Neural crest cell (in vitro differentiated cells): ENCODE data around the gene CSNK1G1. TPM values are rescaled to one million over a fixed set of nuclear protein-coding genes. Genes with fewer than 3 reads are reported as not detected.

Source experiments
- DNase-seq: peaks from one replicate; pipeline ENCODE4 v3.0.0; 2021; ENCODE audit warnings: low read depth, mixed read lengths, low spot score
- H3K27ac Mint-ChIP-seq: one replicate; pipeline ENCODE4 v1.8.0; 2021; ENCODE audit warnings: mild to moderate bottlenecking, mixed read lengths; ENCODE audit not compliant: unreplicated experiment
- H3K27me3 Mint-ChIP-seq: 2 replicates; pipeline ENCODE4 v1.8.0; 2021; ENCODE audit warnings: low read depth, mild to moderate bottlenecking, mixed read lengths
- H3K36me3 Mint-ChIP-seq: 2 replicates; pipeline ENCODE4 v1.8.0; 2021; ENCODE audit warnings: low read depth, mild to moderate bottlenecking, mixed read lengths
- H3K4me1 Mint-ChIP-seq: 2 replicates; pipeline ENCODE4 v1.8.0; 2021; ENCODE audit warnings: mixed read lengths
- H3K4me3 Mint-ChIP-seq: one replicate; pipeline ENCODE4 v1.8.0; 2021; ENCODE audit warnings: mild to moderate bottlenecking, mixed read lengths
- H3K9me3 Mint-ChIP-seq: 2 replicates; pipeline ENCODE4 v1.8.0; 2021; ENCODE audit warnings: mixed read lengths
- total RNA-seq: library from RNA; stranded (reverse); gene quantifications from 2 replicates; pipeline ENCODE4 v1.2.1, GENCODE V29; 2021
- TF ChIP-seq, protein P1 (sequence below): fragments of 200-600 bp; sonication (generic); conservative IDR thresholded peaks from 2 replicates; pipeline ENCODE4 v1.5.0; 2021; ENCODE audit warnings: antibody characterized with exemption, mild to moderate bottlenecking

The CSNK1G1 gene
- total RNA-seq, 1 donor from 2014 or later = 15.5 TPM

- H3K36me3 Mint-ChIP-seq = peaks cover 23% of the 10 kb centered on the region
Measured at GRCh38 chr15:64158363-64159134, 197.4 kb downstream of the CSNK1G1 start.

DNA sequence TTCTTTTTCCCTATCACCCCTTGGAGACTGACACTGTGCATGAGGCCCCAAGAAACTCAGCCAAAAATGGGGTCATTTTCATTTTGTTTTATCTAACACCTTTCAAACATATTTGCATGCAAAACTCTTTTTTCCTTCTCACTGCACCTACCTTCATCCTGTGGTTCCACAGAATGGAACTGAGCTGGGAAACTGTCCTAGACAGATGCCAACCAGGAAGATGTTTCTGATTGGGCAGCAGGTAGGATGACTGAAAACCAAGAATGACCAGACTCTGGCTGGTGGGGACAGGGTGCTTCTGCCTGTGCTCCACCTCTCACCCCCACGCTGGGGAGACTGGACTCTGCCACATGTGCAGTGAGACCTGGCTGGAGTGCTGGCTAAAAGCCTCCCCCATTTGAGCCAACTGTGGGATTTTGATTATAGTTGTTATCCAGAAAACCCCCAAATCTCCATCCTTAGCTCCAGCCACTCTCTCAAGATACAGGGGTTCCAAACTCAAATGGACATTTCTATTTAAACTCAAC is 198.3 kb downstream of the CSNK1G1 start:
- H3K9me3 Mint-ChIP-seq = no peaks in the 10 kb centered on the region
- no peak overlapping the region for H3K27ac Mint-ChIP-seq

More at GRCh38 chr15:64158363-64159134, 197.4 kb downstream of the CSNK1G1 start:
- no peak overlapping the region for H3K27ac Mint-ChIP-seq
- H3K27me3 Mint-ChIP-seq = peaks cover 3% of the 10 kb centered on the region
- H3K9me3 Mint-ChIP-seq = no peaks in the 10 kb centered on the region
- TF ChIP-seq, protein P1, sequence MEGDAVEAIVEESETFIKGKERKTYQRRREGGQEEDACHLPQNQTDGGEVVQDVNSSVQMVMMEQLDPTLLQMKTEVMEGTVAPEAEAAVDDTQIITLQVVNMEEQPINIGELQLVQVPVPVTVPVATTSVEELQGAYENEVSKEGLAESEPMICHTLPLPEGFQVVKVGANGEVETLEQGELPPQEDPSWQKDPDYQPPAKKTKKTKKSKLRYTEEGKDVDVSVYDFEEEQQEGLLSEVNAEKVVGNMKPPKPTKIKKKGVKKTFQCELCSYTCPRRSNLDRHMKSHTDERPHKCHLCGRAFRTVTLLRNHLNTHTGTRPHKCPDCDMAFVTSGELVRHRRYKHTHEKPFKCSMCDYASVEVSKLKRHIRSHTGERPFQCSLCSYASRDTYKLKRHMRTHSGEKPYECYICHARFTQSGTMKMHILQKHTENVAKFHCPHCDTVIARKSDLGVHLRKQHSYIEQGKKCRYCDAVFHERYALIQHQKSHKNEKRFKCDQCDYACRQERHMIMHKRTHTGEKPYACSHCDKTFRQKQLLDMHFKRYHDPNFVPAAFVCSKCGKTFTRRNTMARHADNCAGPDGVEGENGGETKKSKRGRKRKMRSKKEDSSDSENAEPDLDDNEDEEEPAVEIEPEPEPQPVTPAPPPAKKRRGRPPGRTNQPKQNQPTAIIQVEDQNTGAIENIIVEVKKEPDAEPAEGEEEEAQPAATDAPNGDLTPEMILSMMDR = no peak
- peak overlapping the region; percentile 73 for H3K4me3 Mint-ChIP-seq
- peaks cover 35% of the 10 kb centered on the region for H3K4me1 Mint-ChIP-seq
- no peak for DNase-seq

GRCh38 chr15:64156652-64157331 is 199.2 kb downstream of the CSNK1G1 start:
- DNase-seq = no peak
- no peaks in the 10 kb centered on the region for H3K9me3 Mint-ChIP-seq
- H3K36me3 Mint-ChIP-seq = peaks cover 24% of the 10 kb centered on the region
- H3K4me1 Mint-ChIP-seq = peaks cover 30% of the 10 kb centered on the region
- peaks cover 16% of the 10 kb centered on the region for H3K27me3 Mint-ChIP-seq
- TF ChIP-seq, protein P1 = no peak
- H3K4me3 Mint-ChIP-seq = peak overlapping the region; percentile 55
- H3K27ac Mint-ChIP-seq = peak overlapping the region; percentile 78

More for the DNA sequence above, 198.3 kb downstream of the CSNK1G1 start:
- no peak for DNase-seq
- Mint-ChIP-seq H3K27me3 (peaks cover 12% of the 10 kb centered on the region), H3K4me1 (peaks cover 35% of the 10 kb centered on the region), H3K4me3 (peak overlapping the region; percentile 47), H3K36me3 (peaks cover 25% of the 10 kb centered on the region)
- TF ChIP-seq, protein P1 = no peak

GRCh38 chr15:64155802-64156651 is 199.9 kb downstream of the CSNK1G1 start:
- no peak overlapping the region for H3K27ac Mint-ChIP-seq
- peak overlapping the region; percentile 55 for H3K4me3 Mint-ChIP-seq
- H3K9me3 Mint-ChIP-seq = no peaks in the 10 kb centered on the region
- DNase-seq = no peak
- peaks cover 28% of the 10 kb centered on the region for H3K4me1 Mint-ChIP-seq
- TF ChIP-seq, protein P1 = no peak
- peaks cover 17% of the 10 kb centered on the region for H3K27me3 Mint-ChIP-seq
- peaks cover 23% of the 10 kb centered on the region for H3K36me3 Mint-ChIP-seq
